ENCODE results near the gene GBX1.

Gene GBX1

DNA sequence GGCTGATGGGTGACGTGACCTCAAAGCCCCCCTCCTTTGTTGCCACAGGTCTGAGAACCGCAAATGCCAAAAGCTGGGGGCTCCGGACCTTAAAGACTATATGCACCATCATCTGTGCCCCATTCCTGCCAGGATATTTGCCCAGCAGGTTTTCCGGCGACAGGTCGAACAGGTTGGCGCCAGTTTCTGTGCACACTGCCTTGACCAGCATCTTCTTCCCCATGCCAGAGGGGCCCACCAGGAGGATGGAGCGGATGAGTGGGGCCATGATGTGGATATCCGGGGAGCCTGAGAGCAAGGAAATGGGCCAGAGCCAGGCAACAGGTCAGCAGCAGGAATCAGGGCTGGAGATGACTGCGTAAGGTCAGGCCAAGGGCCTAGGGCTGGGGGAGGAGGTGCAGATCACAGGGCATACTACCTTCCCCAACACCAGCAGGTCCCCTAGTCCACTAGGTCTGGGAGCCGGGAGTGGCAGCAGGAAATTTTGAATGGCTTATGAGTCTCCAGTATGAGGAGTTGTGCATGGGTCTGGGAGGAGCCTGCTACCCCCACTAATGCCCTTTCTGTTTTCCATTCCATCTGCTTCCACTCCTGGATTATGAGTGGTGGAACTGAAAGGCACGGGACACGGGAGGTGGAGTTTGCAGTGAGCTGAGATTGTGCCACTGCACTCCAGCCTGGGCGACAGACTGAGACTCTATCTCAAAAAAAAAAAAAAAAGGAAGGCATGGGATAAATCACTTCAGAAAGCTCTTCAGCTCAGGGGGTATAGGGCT, 25.9 kb upstream of the GBX1 start:
- no peak for DNase-seq (ENCODE audit: low spot score)

GRCh38 chr7:151192002-151192539, 24.6 kb upstream of the GBX1 start:
- no peak for DNase-seq (ENCODE audit: low spot score)

GRCh38 chr7:151191544-151191943, 24.1 kb upstream of the GBX1 start:
- DNase-seq (ENCODE audit: low spot score): no peak

- no peak for DNase-seq (ENCODE audit: low spot score)
Observed at GRCh38 chr7:151189038-151189437, 21.5 kb upstream of the GBX1 start.

DNA sequence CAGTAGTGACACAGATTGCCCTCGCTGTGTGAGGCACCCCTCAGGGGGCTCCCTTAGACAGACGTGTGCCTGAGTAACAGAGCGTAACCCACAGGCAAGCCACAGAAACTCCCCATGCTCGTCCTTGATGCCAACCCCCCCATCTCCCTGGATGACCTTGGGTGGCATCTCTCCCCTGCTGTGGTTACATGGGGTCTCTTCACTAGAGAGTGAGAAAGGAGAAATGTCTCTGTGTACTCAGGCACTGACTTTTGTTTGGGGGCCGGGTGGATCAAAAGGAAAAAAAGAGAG, 20.7 kb upstream of the GBX1 start:
- DNase-seq (ENCODE audit: low spot score): no peak

DNA sequence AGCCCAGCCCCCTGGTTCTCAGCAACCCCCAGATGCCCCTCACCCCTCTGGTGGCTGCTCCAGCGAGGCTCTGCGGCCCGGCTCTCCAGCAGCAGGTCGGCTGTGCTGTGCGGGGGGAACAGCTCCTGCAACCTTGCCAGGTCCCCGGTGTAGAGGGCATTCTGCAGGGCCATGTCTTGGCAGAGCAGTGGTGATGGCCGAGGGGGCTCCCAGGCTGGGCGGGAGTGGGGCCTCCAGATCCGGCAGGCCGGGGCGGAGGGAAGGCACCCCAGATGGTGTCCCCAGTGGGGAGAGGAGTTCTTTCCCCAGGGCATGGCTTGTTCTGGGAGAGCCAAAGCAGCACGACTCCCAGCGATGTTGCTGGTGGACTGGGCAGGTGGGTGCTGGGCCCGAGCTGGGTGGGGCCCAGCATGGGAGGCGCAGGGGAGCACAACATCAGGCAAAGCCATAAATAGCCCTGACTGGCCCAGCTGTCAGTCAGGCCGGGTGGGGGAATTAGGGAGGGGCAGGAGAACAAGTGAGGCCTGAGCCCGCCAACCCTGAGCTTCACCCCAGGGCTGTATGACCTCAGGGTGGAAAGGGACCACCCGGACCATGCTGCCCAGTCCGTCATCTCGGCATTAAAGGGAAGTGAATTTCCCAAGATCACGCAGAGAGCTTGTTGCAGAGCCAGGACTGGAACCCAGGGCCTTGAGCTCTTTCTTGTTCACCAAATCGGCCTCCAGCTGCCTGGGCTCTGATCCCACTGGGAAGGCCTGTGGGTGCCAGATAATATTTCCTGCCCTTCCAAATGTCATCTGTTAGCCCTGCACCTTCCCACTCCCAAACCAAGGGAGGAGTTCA, 20.1 kb upstream of the GBX1 start:
- DNase-seq (ENCODE audit: low spot score): no peak

- no peak for DNase-seq (ENCODE audit: low spot score)
Observed at GRCh38 chr7:151186640-151187408, 19.3 kb upstream of the GBX1 start, which contains the start of gene ASB10. ASB10 (minus strand) TSS chr7:151187250; CDS start chr7:151187130, 120 bp downstream.

- DNase-seq (ENCODE audit: low spot score): no peak
Observed at GRCh38 chr7:151185762-151186639, 18.5 kb upstream of the GBX1 start.

DNA sequence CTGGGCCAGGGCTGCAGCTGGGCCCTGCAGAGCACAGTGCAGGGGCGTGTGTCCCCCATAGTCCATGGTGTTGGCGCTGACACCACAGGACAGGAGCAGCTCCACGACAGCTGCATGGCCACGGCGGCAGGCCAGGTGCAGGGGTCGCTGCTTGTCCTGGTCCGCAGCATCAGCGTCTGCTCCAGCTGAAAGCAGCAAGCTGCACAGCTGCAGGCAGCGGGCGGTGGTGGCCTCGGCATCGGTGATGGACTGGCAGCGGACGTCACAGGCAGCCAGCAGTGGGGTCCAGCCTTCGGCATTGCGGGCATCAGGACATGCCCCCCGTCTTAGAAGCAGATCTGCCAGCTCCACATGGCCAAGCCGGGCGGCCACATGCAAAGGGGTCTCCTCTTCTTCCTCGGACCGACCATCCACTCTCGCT, 13.5 kb upstream of the GBX1 start:
- no peak for DNase-seq (ENCODE audit: low spot score)

GRCh38 chr7:151179946-151180345, 12.5 kb upstream of the GBX1 start:
- DNase-seq (ENCODE audit: low spot score): no peak

GRCh38 chr7:151179287-151179860, 11.9 kb upstream of the GBX1 start:
- no peak for DNase-seq (ENCODE audit: low spot score)

DNA sequence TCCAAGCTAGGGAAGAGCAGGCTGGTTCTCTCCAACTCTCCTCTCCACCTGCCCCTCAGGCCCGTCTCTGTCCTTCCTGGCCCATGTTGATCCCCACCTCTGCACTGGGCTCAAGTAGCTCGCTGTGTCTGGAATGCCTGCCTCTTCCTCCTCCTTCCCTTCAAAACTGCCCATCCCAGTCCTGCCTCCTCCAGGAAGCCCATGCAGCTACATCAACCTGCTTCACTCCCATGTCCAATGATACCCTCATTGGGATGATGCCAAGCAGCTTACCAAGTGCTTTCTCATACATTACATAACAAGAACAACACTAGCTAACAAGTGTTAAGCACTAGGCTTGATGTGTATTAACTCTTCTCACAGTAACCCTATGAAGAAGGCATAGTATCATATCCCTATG, 11.3 kb upstream of the GBX1 start:
- no peak for DNase-seq (ENCODE audit: low spot score)

GRCh38 chr7:151178236-151178635, 10.7 kb upstream of the GBX1 start:
- no peak for DNase-seq (ENCODE audit: low spot score)

- no peak for DNase-seq (ENCODE audit: low spot score)
Observed at GRCh38 chr7:151177310-151177709, 9.8 kb upstream of the GBX1 start.

DNA sequence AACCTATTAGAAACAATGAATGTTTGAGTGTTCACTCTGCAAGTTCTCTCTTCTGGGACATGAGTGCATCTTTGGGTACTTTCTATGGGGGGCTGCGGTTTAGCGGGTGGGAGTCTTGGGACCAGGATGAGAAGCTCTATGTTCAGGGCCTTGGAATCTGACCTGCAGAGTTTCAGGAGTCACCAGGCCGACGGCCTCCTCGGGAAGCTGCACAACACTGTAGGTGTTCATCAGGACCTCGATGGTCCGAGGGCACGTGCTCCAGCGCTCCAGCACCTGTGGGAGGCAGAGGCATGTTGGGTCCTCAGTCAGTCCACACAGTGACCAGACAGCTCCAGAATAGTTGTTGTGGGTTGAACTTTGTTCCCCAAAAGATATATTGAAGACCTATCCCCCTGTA, 8.9 kb upstream of the GBX1 start:
- DNase-seq (ENCODE audit: low spot score): no peak

DNA sequence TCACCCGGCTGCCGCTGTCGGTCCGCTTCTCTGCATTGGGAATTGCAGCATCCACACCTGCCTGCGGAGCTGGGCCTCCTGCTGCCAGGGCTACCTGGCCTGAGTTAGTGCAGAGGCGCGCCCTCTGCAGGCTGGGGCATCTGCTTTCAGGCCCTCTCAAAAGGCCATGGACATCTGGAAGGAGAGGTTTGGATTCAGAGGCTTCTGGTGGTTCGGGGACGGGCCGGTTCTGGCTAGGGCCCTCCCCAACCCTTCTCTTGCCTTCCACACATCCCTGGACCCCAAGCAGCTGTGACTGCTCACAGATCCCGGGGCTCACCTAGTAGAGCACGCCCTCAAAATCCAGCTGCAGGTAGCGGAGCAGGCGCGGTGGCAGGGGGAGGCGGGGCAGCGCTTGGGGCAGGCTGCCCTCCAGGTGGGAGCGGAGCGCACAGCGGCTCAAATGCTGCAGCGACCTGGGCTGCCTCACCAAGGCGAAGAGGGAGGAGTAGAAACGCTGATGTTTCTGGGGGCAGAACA, 8.4 kb upstream of the GBX1 start:
- DNase-seq (ENCODE audit: low spot score): no peak

DNA sequence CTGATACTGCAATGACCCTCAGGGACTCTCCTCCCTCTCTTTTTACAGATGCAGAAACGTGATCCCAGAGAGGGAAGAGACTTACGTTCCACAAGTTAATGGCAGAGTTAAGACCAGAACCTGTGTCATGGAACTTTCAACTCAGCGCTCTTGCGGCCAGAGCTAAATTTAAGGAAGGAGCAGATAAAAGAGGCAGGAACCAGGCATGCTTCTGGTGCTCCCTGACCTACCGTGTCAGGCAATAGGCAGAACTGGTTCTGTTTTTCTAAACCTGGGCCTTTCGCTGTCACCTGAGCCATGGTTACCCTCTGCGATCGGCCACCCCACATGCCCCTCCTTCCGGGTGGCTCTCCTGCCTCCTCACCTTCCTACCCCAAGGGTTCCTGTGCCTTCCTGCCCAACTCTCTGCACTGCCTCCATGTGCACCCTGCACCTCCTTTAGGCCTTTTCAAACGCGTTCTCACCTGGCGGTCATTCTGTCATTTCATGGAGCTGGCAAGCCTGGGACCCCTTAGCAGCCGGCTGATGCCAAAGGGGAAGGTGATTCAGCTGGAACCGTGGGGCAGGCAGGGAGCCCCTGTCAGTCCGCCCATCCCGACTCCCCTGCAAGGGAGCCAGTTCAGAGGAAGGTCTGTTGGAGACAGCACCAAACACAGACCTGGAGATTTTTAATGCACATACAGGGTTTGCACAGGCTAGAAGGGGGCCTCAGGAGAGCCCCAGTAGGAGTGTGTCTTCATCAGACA, 7.7 kb upstream of the GBX1 start:
- no peak for DNase-seq (ENCODE audit: low spot score)

DNA sequence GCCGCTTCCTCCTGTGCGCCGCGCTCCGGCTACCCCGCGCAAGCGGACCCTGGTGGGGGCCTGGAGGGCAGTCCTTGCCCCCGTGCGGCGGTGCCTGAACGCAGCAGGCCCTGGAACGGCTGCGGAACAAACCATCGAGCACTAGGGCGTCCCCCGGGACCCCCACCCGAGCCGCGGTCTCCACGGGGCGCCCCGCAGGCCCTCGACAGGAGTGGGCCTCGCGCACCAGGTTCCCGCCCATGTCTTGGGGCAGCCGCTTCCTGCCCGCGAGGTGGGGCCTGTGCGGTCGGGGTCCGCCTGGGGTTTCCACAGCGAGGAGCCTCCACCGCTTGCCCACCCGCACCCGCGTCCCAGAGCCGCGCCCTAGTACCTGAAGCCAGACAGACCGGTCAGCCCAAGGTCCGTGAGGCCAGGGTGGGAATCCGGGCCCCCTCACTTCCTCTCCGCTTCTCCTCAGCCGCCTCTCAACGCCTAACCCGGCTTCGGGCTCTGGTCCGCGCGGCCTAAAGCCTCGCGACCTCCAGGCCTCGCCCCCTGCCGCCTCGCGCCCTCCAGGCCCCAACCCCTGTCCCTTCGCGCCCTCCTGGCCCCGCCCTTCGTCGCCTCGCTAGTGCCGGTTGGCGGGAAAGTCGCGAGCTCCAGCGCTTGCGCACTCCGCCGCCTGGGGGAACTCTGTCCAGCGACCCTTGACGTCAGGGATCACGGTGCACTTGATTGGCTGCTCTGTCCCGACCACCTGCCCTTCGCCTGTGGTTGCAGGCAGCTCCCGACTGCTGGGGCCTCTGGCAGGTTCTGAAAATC, 7.0 kb upstream of the GBX1 start:
- no peak for DNase-seq (ENCODE audit: low spot score)

Measured in RKO (cell line).